HG03196 (cell line): ENCODE measurements around the gene ETS2.
"Not testable (repeated sequence)": the region's sequence is repeated elsewhere in the genome, so short reads cannot be mapped to it uniquely, and the experiment has no call there.

ENCODE experiments used
- ATAC-seq: cut with Tn5 transposase; IDR thresholded peaks from one replicate; pipeline ENCODE4 v1.9.1; 2021; ENCODE audit not compliant: unreplicated experiment

ETS2 gene

GRCh38 chr21:38816400-38816977, 10.8 kb downstream of the ETS2 start:
- ATAC-seq: no peak

- ATAC-seq: no peak
Observed at GRCh38 chr21:38817371-38818324, 11.9 kb downstream of the ETS2 start.

- ATAC-seq: no peak
Observed at GRCh38 chr21:38818325-38818723, 12.6 kb downstream of the ETS2 start.

GRCh38 chr21:38819051-38819718, 13.5 kb downstream of the ETS2 start:
- ATAC-seq: no peak

- ATAC-seq: no peak
Observed at GRCh38 chr21:38819719-38820159, 14.0 kb downstream of the ETS2 start.

- ATAC-seq: no peak
Observed at GRCh38 chr21:38820471-38821239, 14.9 kb downstream of the ETS2 start.

- no peak for ATAC-seq
Observed at GRCh38 chr21:38821248-38821647, 15.5 kb downstream of the ETS2 start.

GRCh38 chr21:38821959-38822682, 16.4 kb downstream of the ETS2 start:
- ATAC-seq: no peak

- ATAC-seq: no peak
Observed at GRCh38 chr21:38822778-38823238, 17.1 kb downstream of the ETS2 start.

GRCh38 chr21:38823737-38824123, 18.0 kb downstream of the ETS2 start:
- no peak for ATAC-seq

GRCh38 chr21:38824124-38824822, 18.5 kb downstream of the ETS2 start:
- ATAC-seq: no peak

GRCh38 chr21:38825269-38825668, 19.5 kb downstream of the ETS2 start:
- no peak for ATAC-seq

GRCh38 chr21:38825921-38826320, 20.2 kb downstream of the ETS2 start:
- no peak for ATAC-seq

- ATAC-seq: not testable (repeated sequence)
Observed at GRCh38 chr21:38828111-38828510, 22.4 kb downstream of the ETS2 start.

GRCh38 chr21:38830671-38831525, 25.2 kb downstream of the ETS2 start:
- peak; percentile 60 for ATAC-seq

GRCh38 chr21:38831526-38832467, 26.1 kb downstream of the ETS2 start:
- ATAC-seq: peak; percentile 89

GRCh38 chr21:38832664-38833063, 26.9 kb downstream of the ETS2 start:
- no peak for ATAC-seq

GRCh38 chr21:38833117-38833516, 27.4 kb downstream of the ETS2 start:
- ATAC-seq: no peak
